GM23248 (cell line): ENCODE measurements around the gene ULBP1.

Source experiments
- EZH2 ChIP-seq: fragments of 200-600 bp; sonication (generic); IDR thresholded peaks from 2 replicates; pipeline ENCODE4 v1.6.1; 2018; ENCODE audit warnings: antibody characterized with exemption, mild to moderate bottlenecking; ENCODE audit not compliant: insufficient read depth, poor library complexity, severe bottlenecking
- EZH2phosphoT487 ChIP-seq: fragments of 200-600 bp; sonication (generic); IDR thresholded peaks from 2 replicates; pipeline ENCODE4 v1.6.1; 2018; ENCODE audit warnings: antibody characterized with exemption, moderate library complexity, mild to moderate bottlenecking, low read depth; ENCODE audit not compliant: insufficient read depth

DNA sequence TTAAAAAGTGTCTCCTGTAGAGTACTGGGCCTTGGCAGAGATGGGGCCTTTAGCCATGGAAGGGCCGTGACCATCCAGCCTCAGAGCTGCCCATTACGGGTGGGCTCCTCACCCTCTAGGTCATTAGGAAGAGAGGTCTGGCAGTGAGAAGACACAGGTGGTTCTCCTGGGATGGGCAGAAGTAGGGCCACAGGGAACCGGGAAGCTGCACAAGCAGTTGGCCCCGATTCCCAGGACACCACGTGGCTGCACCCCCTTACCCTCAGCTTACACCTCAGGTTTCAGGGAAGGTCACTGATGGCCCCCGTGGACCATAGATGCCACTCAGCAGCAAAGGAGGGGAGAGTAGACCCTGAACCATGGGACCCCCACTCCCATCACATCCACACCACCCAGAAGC is 42.4 kb upstream of the ULBP1 start:
- TF ChIP-seq EZH2phosphoT487 (no peak), EZH2 (no peak)
